Measurements from ENCODE around the gene FFAR4. TPM values are rescaled to one million over a fixed set of nuclear protein-coding genes. Genes with fewer than 3 reads are reported as not detected.

The FFAR4 gene
- total and polyA plus RNA-seq, 2 experiments from 2014 or later: 0.06 TPM; not detected in 1

DNA sequence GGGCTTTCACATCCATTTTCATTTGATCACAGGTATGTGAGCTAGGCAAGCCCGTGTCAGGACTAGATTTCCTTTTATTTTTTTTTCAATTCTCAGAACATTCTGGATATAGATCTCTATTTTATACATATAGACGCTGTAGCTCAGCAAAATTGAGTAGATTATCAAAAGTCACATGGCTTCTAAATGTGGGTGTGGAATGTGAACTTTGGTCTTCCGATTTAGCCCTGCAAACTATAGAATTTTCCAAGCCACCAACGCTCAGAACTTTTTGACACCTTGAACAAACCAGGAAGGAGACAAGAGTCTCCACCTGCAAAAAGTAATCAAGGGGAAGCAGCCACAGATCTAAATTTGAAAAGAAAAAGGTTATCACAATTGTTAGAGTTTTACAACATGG lies 15.9 kb upstream of the FFAR4 start (continued):
- TF ChIP-seq CTCF (conservative IDR thresholded peaks at IDR 0.05; ENCODE audit: low read depth in 2 of 2) (no peak), STAT1 (IDR thresholded peaks at IDR 0.05; ENCODE audit: unreplicated experiment) (no peak), EZH2phosphoT487 (IDR thresholded peaks at IDR 0.05; ENCODE audit: unreplicated experiment) (no peak)

DNA sequence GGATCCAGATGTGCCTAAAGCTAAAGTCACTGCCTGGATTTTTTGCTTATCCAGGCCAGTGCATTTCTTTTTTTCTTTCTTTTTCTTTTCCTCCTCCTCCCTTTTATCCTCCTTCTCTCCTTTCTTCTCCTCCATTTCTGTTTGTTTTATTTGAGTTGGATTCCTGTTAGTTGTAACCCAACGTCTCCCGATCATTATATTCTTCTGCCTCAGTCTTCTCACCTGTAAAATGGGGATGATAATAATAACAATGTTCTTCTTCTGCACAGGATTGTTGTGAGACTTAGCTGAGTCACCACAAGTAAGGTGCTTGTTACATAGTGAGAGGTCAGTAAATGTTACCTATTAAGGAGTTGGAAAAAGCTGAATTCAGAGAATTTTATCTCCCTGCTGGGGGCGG lies 13.7 kb upstream of the FFAR4 start:
- Histone ChIP-seq H3K9me2 (ENCODE audit: insufficient read depth) (no peaks in the 10 kb centered on the region), H3K27ac (ENCODE audit: low read depth) (no peak overlapping the region), H2AFZ (no peak overlapping the region), H3K27me3 (ENCODE audit: insufficient read depth) (no peaks in the 10 kb centered on the region), H3K4me2 (no peak overlapping the region), H3K36me3 (ENCODE audit: insufficient read depth) (no peaks in the 10 kb centered on the region), H3K4me1 (ENCODE audit: insufficient read depth) (peaks cover 8% of the 10 kb centered on the region; the same call in 1 of the 2 replicates), H3K79me2 (replicated peaks; ENCODE audit: insufficient read depth) (no peaks in the 10 kb centered on the region), H4K20me1 (replicated peaks; ENCODE audit: insufficient read depth) (no peaks in the 10 kb centered on the region), H3F3A (replicated peaks; ENCODE audit: low read depth) (no peaks in the 10 kb centered on the region), H3K4me3 (no peak overlapping the region)
- H3K36me3 Mint-ChIP-seq (ENCODE audit: low read depth): no peaks in the 10 kb centered on the region
- H3K4me1 Mint-ChIP-seq: peaks cover 9% of the 10 kb centered on the region
- H3K27me3 Mint-ChIP-seq (ENCODE audit: insufficient read depth, low read depth, poor library complexity): peaks cover 6% of the 10 kb centered on the region
- no peaks in the 10 kb centered on the region for H3K9me3 Mint-ChIP-seq
- DNase-seq (ENCODE audit: low spot score) (no peak), ATAC-seq (no peak)
- no peak overlapping the region for H3K4me3 Mint-ChIP-seq
- H3K27ac Mint-ChIP-seq: no peak overlapping the region
- TF ChIP-seq ZNF114 (CRISPR knock-in tag; IDR thresholded peaks at IDR 0.05) (no peak), EZH2 (IDR thresholded peaks at IDR 0.05; ENCODE audit: low read depth, unreplicated experiment) (no peak), ZNF331 (CRISPR knock-in tag; IDR thresholded peaks at IDR 0.05; ENCODE audit: low read depth) (no peak), EZH2phosphoT487 (IDR thresholded peaks at IDR 0.05; ENCODE audit: unreplicated experiment) (no peak), REST (IDR thresholded peaks at IDR 0.05; ENCODE audit: unreplicated experiment) (no peak), ZNF462 (CRISPR knock-in tag; IDR thresholded peaks at IDR 0.05) (no peak), JUNB (IDR thresholded peaks at IDR 0.05; ENCODE audit: unreplicated experiment) (no peak), CREB1 (CRISPR knock-in tag; IDR thresholded peaks at IDR 0.05; ENCODE audit: low read depth) (no peak), NANOG (IDR thresholded peaks at IDR 0.05; ENCODE audit: borderline replicate concordance) (no peak), CTCF (conservative IDR thresholded peaks at IDR 0.05; ENCODE audit: low read depth in 2 of 2) (no peak)
